ENCODE data around the gene ZNRD2.
"Not testable (repeated sequence)": the region's sequence is repeated elsewhere in the genome, so short reads cannot be mapped to it uniquely, and the experiment has no call there.

Gene ZNRD2

GRCh38 chr11:65569973-65570918 lies at the start of gene ZNRD2:
TSS of gene ZNRD2 (plus strand) at chr11:65570477. CDS start at chr11:65570492, 15 bp downstream.
- H3K27me3 Mint-ChIP-seq = no peaks in the 10 kb centered on the region
- no peaks in the 10 kb centered on the region for H3K9me3 Mint-ChIP-seq
- peak; percentile 73 for ATAC-seq (ENCODE audit: low read depth)
- H3K27ac Mint-ChIP-seq = peak within 1 kb of the TSS; percentile 94
- DNase-seq (ENCODE audit: low spot score in 2 of 2) = peak; percentile 93 to 96
- H3K4me3 Mint-ChIP-seq = peak within 1 kb of the TSS; percentile 99
- H3K36me3 Mint-ChIP-seq = peaks cover 6% of the 10 kb centered on the region
- H3K4me1 Mint-ChIP-seq = peaks cover 48% of the 10 kb centered on the region

GRCh38 chr11:65521777-65522521 lies 48.3 kb upstream of the ZNRD2 start:
- DNase-seq (ENCODE audit: low spot score in 2 of 2) = not testable (repeated sequence)

GRCh38 chr11:65522718-65523630 lies 47.3 kb upstream of the ZNRD2 start:
- not testable (repeated sequence) for H3K36me3 Mint-ChIP-seq; H3K27me3 Mint-ChIP-seq; DNase-seq (ENCODE audit: low spot score in 2 of 2); H3K9me3 Mint-ChIP-seq
- Mint-ChIP-seq H3K4me3 (peak overlapping the region; percentile 77), H3K27ac (peak overlapping the region; percentile 78), H3K4me1 (peaks cover 30% of the 10 kb centered on the region)
- peak; percentile 5 for ATAC-seq (ENCODE audit: low read depth)

More at GRCh38 chr11:65521777-65522521, 48.3 kb upstream of the ZNRD2 start:
- H3K36me3 Mint-ChIP-seq; H3K27ac Mint-ChIP-seq; ATAC-seq (ENCODE audit: low read depth); H3K4me3 Mint-ChIP-seq; H3K27me3 Mint-ChIP-seq; H3K9me3 Mint-ChIP-seq: not testable (repeated sequence)
- H3K4me1 Mint-ChIP-seq = peaks cover 30% of the 10 kb centered on the region

GRCh38 chr11:65523631-65523968 lies 46.7 kb upstream of the ZNRD2 start:
- H3K27me3 Mint-ChIP-seq; ATAC-seq (ENCODE audit: low read depth); H3K36me3 Mint-ChIP-seq; H3K9me3 Mint-ChIP-seq; DNase-seq (ENCODE audit: low spot score in 2 of 2): not testable (repeated sequence)
- Mint-ChIP-seq H3K4me1 (peaks cover 30% of the 10 kb centered on the region), H3K27ac (peak overlapping the region; percentile 78), H3K4me3 (peak overlapping the region; percentile 77)

- Mint-ChIP-seq H3K36me3 (peaks cover 2% of the 10 kb centered on the region), H3K4me3 (peak overlapping the region; percentile 68), H3K27ac (peak overlapping the region; percentile 78), H3K9me3 (no peaks in the 10 kb centered on the region), H3K4me1 (peaks cover 33% of the 10 kb centered on the region), H3K27me3 (no peaks in the 10 kb centered on the region)
- DNase-seq (ENCODE audit: low spot score in 2 of 2) (no peak), ATAC-seq (ENCODE audit: low read depth) (peak; percentile 3)
Observed at GRCh38 chr11:65524014-65524740, 46.1 kb upstream of the ZNRD2 start.

- Mint-ChIP-seq H3K9me3 (no peaks in the 10 kb centered on the region), H3K27ac (peak within 1 kb of the TSS; percentile 78), H3K4me1 (peaks cover 33% of the 10 kb centered on the region), H3K36me3 (peaks cover 2% of the 10 kb centered on the region), H3K27me3 (no peaks in the 10 kb centered on the region), H3K4me3 (peak within 1 kb of the TSS; percentile 85)
- DNase-seq (ENCODE audit: low spot score in 2 of 2) = peak; percentile 77 to 82
- peak; percentile 88 for ATAC-seq (ENCODE audit: low read depth)
Observed at GRCh38 chr11:65524741-65525545, 45.3 kb upstream of the ZNRD2 start, which contains the start of gene SCYL1. TSS of gene SCYL1 (plus strand) at chr11:65525083. CDS start at chr11:65525154, 71 bp downstream.

GRCh38 chr11:65525546-65526480 lies 44.5 kb upstream of the ZNRD2 start:
- Mint-ChIP-seq H3K9me3 (no peaks in the 10 kb centered on the region), H3K36me3 (peaks cover 2% of the 10 kb centered on the region), H3K4me3 (peak overlapping the region; percentile 85), H3K4me1 (peaks cover 35% of the 10 kb centered on the region), H3K27me3 (no peaks in the 10 kb centered on the region), H3K27ac (peak overlapping the region; percentile 64)
- DNase-seq (ENCODE audit: low spot score in 2 of 2) (no peak), ATAC-seq (ENCODE audit: low read depth) (peak; percentile 19)

GRCh38 chr11:65526744-65527143 lies 43.5 kb upstream of the ZNRD2 start:
- no peak for DNase-seq (ENCODE audit: low spot score in 2 of 2)

GRCh38 chr11:65528819-65529350 lies 41.4 kb upstream of the ZNRD2 start:
- H3K36me3 Mint-ChIP-seq = peaks cover 9% of the 10 kb centered on the region
- no peaks in the 10 kb centered on the region for H3K27me3 Mint-ChIP-seq
- peaks cover 17% of the 10 kb centered on the region for H3K4me1 Mint-ChIP-seq
- no peak for DNase-seq (ENCODE audit: low spot score in 2 of 2)
- no peaks in the 10 kb centered on the region for H3K9me3 Mint-ChIP-seq
- H3K4me3 Mint-ChIP-seq = no peak overlapping the region
- no peak for ATAC-seq (ENCODE audit: low read depth)
- H3K27ac Mint-ChIP-seq = no peak overlapping the region

More at GRCh38 chr11:65526744-65527143, 43.5 kb upstream of the ZNRD2 start:
- Mint-ChIP-seq H3K4me3 (peak overlapping the region; percentile 22), H3K9me3 (no peaks in the 10 kb centered on the region), H3K27ac (no peak overlapping the region), H3K27me3 (no peaks in the 10 kb centered on the region), H3K4me1 (peaks cover 33% of the 10 kb centered on the region), H3K36me3 (peaks cover 7% of the 10 kb centered on the region)
- ATAC-seq (ENCODE audit: low read depth) = no peak

GRCh38 chr11:65529475-65530156 lies 40.7 kb upstream of the ZNRD2 start:
- H3K36me3 Mint-ChIP-seq = peaks cover 9% of the 10 kb centered on the region
- no peak for ATAC-seq (ENCODE audit: low read depth)

GRCh38 chr11:65530157-65530496 lies 40.1 kb upstream of the ZNRD2 start:
- H3K36me3 Mint-ChIP-seq = peaks cover 9% of the 10 kb centered on the region

More at GRCh38 chr11:65529475-65530156, 40.7 kb upstream of the ZNRD2 start:
- no peak overlapping the region for H3K27ac Mint-ChIP-seq
- no peak for DNase-seq (ENCODE audit: low spot score in 2 of 2)
- H3K27me3 Mint-ChIP-seq = no peaks in the 10 kb centered on the region
- H3K9me3 Mint-ChIP-seq = no peaks in the 10 kb centered on the region
- peaks cover 12% of the 10 kb centered on the region for H3K4me1 Mint-ChIP-seq
- H3K4me3 Mint-ChIP-seq = no peak overlapping the region

More at GRCh38 chr11:65530157-65530496, 40.1 kb upstream of the ZNRD2 start:
- Mint-ChIP-seq H3K27ac (no peak overlapping the region), H3K27me3 (no peaks in the 10 kb centered on the region), H3K4me1 (peaks cover 13% of the 10 kb centered on the region), H3K9me3 (no peaks in the 10 kb centered on the region), H3K4me3 (no peak overlapping the region)
- no peak for DNase-seq (ENCODE audit: low spot score in 2 of 2)
- peak; percentile 48 for ATAC-seq (ENCODE audit: low read depth)
